GM12878 (cell line): ENCODE data around the gene LPGAT1. TPM values are rescaled to one million over a fixed set of nuclear protein-coding genes. Genes with fewer than 3 reads are reported as not detected.

Experiments
- ATAC-seq: fragments of 200-7000 bp; cut with Tn5 transposase; 3 replicates; pipeline ENCODE4 v1.9.1; 2020; ENCODE audit warnings: mild to moderate bottlenecking, moderate library complexity
- BruUV-seq: library from RNA; stranded (reverse); fragments of 400-500 nt; replicated peaks from 2 replicates; lab custom pipeline; 2021; lab: Mats Ljungman, UMichigan
- CTCF ChIA-PET: fragments of 300-600 bp; sonication (Branson Sonifier 250); formaldehyde crosslinking; extraction: SDS; loops from one replicate; lab custom pipeline; 2021; ENCODE audit warnings: inconsistent platforms; lab: Yijun Ruan, JAX
- POLR2A ChIA-PET: fragments of 350-600 bp; formaldehyde crosslinking; extraction: SDS; loops from one replicate; lab custom pipeline; 2021; ENCODE audit warnings: inconsistent platforms; lab: Charles Lee
- RAD21 ChIA-PET: fragments of 300-600 bp; sonication (Branson Sonifier 250); formaldehyde crosslinking; loops from one replicate; lab custom pipeline; 2023; ENCODE audit warnings: antibody characterized with exemption; ENCODE audit not compliant: unreplicated experiment; lab: Charles Lee
- SMC1A ChIA-PET: fragments of 300-600 bp; sonication (Branson Sonifier 250); formaldehyde crosslinking; loops from one replicate; lab custom pipeline; 2023; ENCODE audit not compliant: unreplicated experiment, uncharacterized antibody; lab: Charles Lee
- DNase-seq: peaks from one replicate; pipeline ENCODE4 v3.0.0-alpha.2; 2011; ENCODE audit warnings: low read depth, low spot score
- FAIRE-seq: peaks from 3 replicates; lab custom pipeline; 2011; peaks lifted over from hg19 to GRCh38; lab: Jason Lieb, UNC
- H2AFZ ChIP-seq: 2 replicates; pipeline ENCODE4 v1.6.0; 2011; ENCODE audit warnings: low read depth, low read length, control low read depth; ENCODE audit not compliant: control insufficient read depth
- H3K27ac ChIP-seq: 2 replicates; pipeline ENCODE4 v1.5.1; 2011; ENCODE audit warnings: control low read depth; ENCODE audit not compliant: control insufficient read depth, insufficient read depth
- H3K27me3 ChIP-seq, 2 experiments: replicated peaks in 1 of 2; 2 replicates each; pipeline versions ENCODE4 v1.6.0 to v1.6.1; 2011; ENCODE audit warnings: low read length in 1 of 2; ENCODE audit not compliant: control insufficient read depth in 2 of 2, insufficient read depth in 2 of 2
- H3K36me3 ChIP-seq, 2 experiments: 2 replicates each; pipeline ENCODE4 v1.5.1; 2011; ENCODE audit warnings: low read length in 1 of 2; ENCODE audit not compliant: control insufficient read depth in 2 of 2, insufficient read depth in 2 of 2
- H3K4me1 ChIP-seq: 2 replicates; pipeline ENCODE4 v1.6.1; 2011; ENCODE audit warnings: mild to moderate bottlenecking, low read length, moderate library complexity, mixed read lengths; ENCODE audit not compliant: control insufficient read depth, insufficient read depth
- H3K4me2 ChIP-seq: 2 replicates; pipeline ENCODE4 v1.6.0; 2011; ENCODE audit warnings: control low read depth; ENCODE audit not compliant: control insufficient read depth, insufficient read depth
- H3K4me3 ChIP-seq: fragments of 200-600 bp; sonication (generic); 2 replicates; pipeline ENCODE4 v1.5.1; 2016
- H3K79me2 ChIP-seq: 2 replicates; pipeline ENCODE4 v1.6.0; 2011; ENCODE audit warnings: low read length; ENCODE audit not compliant: control insufficient read depth, insufficient read depth
- H3K9ac ChIP-seq: 2 replicates; pipeline ENCODE4 v1.8.0; 2011; ENCODE audit warnings: low read length, control low read depth, mixed read lengths; ENCODE audit not compliant: control insufficient read depth, insufficient read depth
- H3K9me3 ChIP-seq: replicated peaks from 3 replicates; pipeline ENCODE4 v1.5.1; 2011; ENCODE audit warnings: mild to moderate bottlenecking, low read length; ENCODE audit not compliant: control insufficient read depth, insufficient read depth
- H4K20me1 ChIP-seq: 2 replicates; pipeline ENCODE4 v1.6.0; 2011; ENCODE audit not compliant: control insufficient read depth, insufficient read depth
- CHD4 ChIP-seq: fragments of 200-600 bp; sonication (generic); IDR thresholded peaks from 2 replicates; pipeline ENCODE4 v1.6.1; 2016; ENCODE audit warnings: mild to moderate bottlenecking
- E2F8 ChIP-seq: fragments of 450-650 bp; IDR thresholded peaks from 2 replicates; pipeline ENCODE4 v1.6.1; 2018; ENCODE audit warnings: mild to moderate bottlenecking, low read depth, moderate library complexity; ENCODE audit not compliant: partially characterized antibody
- HCFC1 ChIP-seq: fragments of 150-350 bp; IDR thresholded peaks from 2 replicates; pipeline ENCODE4 v1.6.1; 2014; ENCODE audit warnings: low read length
- IKZF1 ChIP-seq: fragments of 450-650 bp; conservative IDR thresholded peaks from 2 replicates; pipeline ENCODE4 v1.6.1; 2017; ENCODE audit warnings: antibody characterized with exemption, mild to moderate bottlenecking
- IKZF2 ChIP-seq, 2 experiments: fragments of 450-650 bp; IDR thresholded peaks; 2 replicates each; pipeline ENCODE4 v1.6.1; 2017; ENCODE audit warnings: mild to moderate bottlenecking in 2 of 2, moderate library complexity in 2 of 2
- MAX ChIP-seq: IDR thresholded peaks from 2 replicates; pipeline ENCODE4 v1.6.1; 2012; ENCODE audit warnings: low read depth, low read length, improper control_type of control experiment
- NFYB ChIP-seq: IDR thresholded peaks from 2 replicates; pipeline ENCODE4 v1.6.1; 2011; ENCODE audit warnings: low read depth, mild to moderate bottlenecking, low read length, improper control_type of control experiment, moderate library complexity; ENCODE audit not compliant: insufficient read depth
- NR2C2 ChIP-seq: IDR thresholded peaks from 2 replicates; pipeline ENCODE4 v1.6.1; 2011; ENCODE audit warnings: borderline replicate concordance, low read depth; ENCODE audit not compliant: control insufficient read depth, insufficient read length
- RB1 ChIP-seq: fragments of 450-650 bp; formaldehyde crosslinking; IDR thresholded peaks from 2 replicates; pipeline ENCODE4 v1.6.1; 2017; ENCODE audit warnings: mild to moderate bottlenecking, borderline replicate concordance
- RELA ChIP-seq: fragments of 450-650 bp; IDR thresholded peaks from 2 replicates; pipeline ENCODE4 v1.8.0; 2014; ENCODE audit warnings: borderline replicate concordance; ENCODE audit not compliant: partially characterized antibody
- SMARCA5 ChIP-seq: fragments of 450-650 bp; IDR thresholded peaks from 2 replicates; pipeline ENCODE4 v1.6.1; 2017; ENCODE audit warnings: mild to moderate bottlenecking
- SRF ChIP-seq, 2 experiments: IDR thresholded peaks; 2 replicates each; pipeline ENCODE4 v1.6.1; 2011; ENCODE audit warnings: low read depth in 2 of 2, low read length in 2 of 2, mild to moderate bottlenecking in 1 of 2, moderate library complexity in 1 of 2
- TARDBP ChIP-seq: IDR thresholded peaks from 2 replicates; pipeline ENCODE4 v1.6.1; 2016; ENCODE audit warnings: borderline replicate concordance
- YY1 ChIP-seq: IDR thresholded peaks from 2 replicates; pipeline ENCODE4 v1.6.1; 2011; ENCODE audit warnings: low read depth, mild to moderate bottlenecking, low read length
- WGBS: methylation state at CpG from one replicate; pipeline ENCODE4 v1.1.6; 2016; ENCODE audit warnings: low lambda C conversion rate; ENCODE audit not compliant: insufficient replicate concordance, insufficient coverage; ENCODE audit errors: missing lambda C conversion rate; 5-methylcytosine and 5-hydroxymethylcytosine counted together
- in situ Hi-C: fragments of 300-500 bp; cut with MboI; formaldehyde crosslinking; loops from 9 replicates; pipeline ENCODE4 v1.14.3; 2018; ENCODE audit warnings: mixed read lengths
- intact Hi-C: fragments of 100-400 bp; cut with micrococcal nuclease; formaldehyde crosslinking; loops from one replicate; pipeline ENCODE4 v1.14.2; 2022; ENCODE audit not compliant: unreplicated experiment
- polyA plus RNA-seq, 11 experiments: library from polyadenylated mRNA; depleted of rRNA in 4 of 11; unstranded in 6 of 11; stranded (reverse) in 5 of 11; fragments of >200 nt; fragmentation: Nextera tagmentation in 4 of 11; fragmentation: Illumina TruSeq in 1 of 11; extraction: Ambion mirVana in 4 of 11; extraction: Trizol in 1 of 11; gene quantifications; 1 replicate in 1 of 11; 2 replicates in 10 of 11; pipeline versions ENCODE4 v1.2.1 to v1.2.3, GENCODE V29; 2011 to 2016; ENCODE audit warnings: inconsistent platforms in 2 of 11, missing spikeins in 2 of 11, low read depth in 1 of 11
- total RNA-seq, 4 experiments: library from RNA; depleted of rRNA in 3 of 4; stranded (reverse); fragments of >200 nt in 3 of 4; fragmentation: Illumina TruSeq in 1 of 4; extraction: Trizol in 1 of 4; gene quantifications; 2 replicates each; pipeline versions ENCODE4 v1.2.1 to v1.2.3, GENCODE V29; 2013 to 2021

Gene LPGAT1
- total and polyA plus RNA-seq, 10 of the 15 experiments (the other 5 are each of a cell fraction or from before 2014, with no cell fraction given) = 5.8 to 40.6 (median 19.2) TPM

GRCh38 chr1:211783897-211784296 is 46.7 kb downstream of the LPGAT1 start:
- Histone ChIP-seq H3K9me3 (no peaks in the 10 kb centered on the region), H3K27me3 (no peaks in the 10 kb centered on the region), H3K27ac (no peak overlapping the region), H3K4me3 (no peak overlapping the region), H3K36me3 (peaks cover 0 to 2% of the 10 kb centered on the region in 2 experiments; a peak in 1 of 4 replicates), H3K4me1 (no peaks in the 10 kb centered on the region; the same call in none of the 2 replicates), H2AFZ (no peak overlapping the region), H4K20me1 (no peaks in the 10 kb centered on the region), H3K79me2 (no peaks in the 10 kb centered on the region; the same call in 1 of the 2 replicates), H3K4me2 (no peak overlapping the region), H3K9ac (no peak overlapping the region)
- POLR2A ChIA-PET = interaction anchor here (0.7 to 1.0 kb wide), 4 partner anchors 8 to 881 kb away, joined by 3 to 5 read pairs (median 4); no protein-coding TSS in a partner anchor
- no TSS peak for BruUV-seq
- 76% methylated on average over 1 of the region's 1 CpG for WGBS
- SMC1A ChIA-PET = interaction anchor here (1.1 to 2.6 kb wide), 7 partner anchors 9 to 187 kb away, joined by 3 to 11 read pairs (median 4); no protein-coding TSS in a partner anchor
- peak; percentile 96 for FAIRE-seq
- TF ChIP-seq SMARCA5 (no peak), MAX (no peak), IKZF1 (peak; percentile 45), YY1 (no peak), IKZF2 (IDR thresholded peaks at IDR 0.05) (peak; percentile 25 to 30; a peak in 2 of 4 replicates)
- intact Hi-C loops = no loop called here
- in situ Hi-C loops = no loop called here
- ATAC-seq = no peak
- no peak for DNase-seq
- RAD21 ChIA-PET = interaction anchor here (0.7 to 4.8 kb wide), 5 partner anchors 24 to 503 kb away, joined by 3 to 14 read pairs (median 4); no protein-coding TSS in a partner anchor
- CTCF ChIA-PET = interaction anchor here (1.0 to 2.7 kb wide), 4 partner anchors 22 to 85 kb away, joined by 3 to 9 read pairs (median 6); no protein-coding TSS in a partner anchor

- ChIA-PET RAD21 (interaction anchor here (1.4 to 4.8 kb wide), 2 partner anchors 34 to 85 kb away, joined by 5 to 14 read pairs; no protein-coding TSS in a partner anchor), CTCF (interaction anchor here (1.9 to 2.6 kb wide), 2 partner anchors 22 to 252 kb away, joined by 7 read pairs; partner anchors contain the start of genes DTL and INTS7)
- BruUV-seq = no TSS peak
- no peak for TF ChIP-seq RELA
- TF ChIP-seq HCFC1 = no peak
- TF ChIP-seq TARDBP = no peak
- no peak for TF ChIP-seq RB1
- TF ChIP-seq NFYB = no peak
- TF ChIP-seq SRF (IDR thresholded peaks at IDR 0.05; ENCODE audit: low read depth in 2 of 2, low read length in 2 of 2) = no peak
- no peak for TF ChIP-seq NR2C2
- no peak for TF ChIP-seq E2F8
- TF ChIP-seq CHD4 = no peak
These were observed 47.3 kb downstream of the LPGAT1 start for GRCh38 chr1:211783266-211783665.

More at GRCh38 chr1:211783266-211783665, 47.3 kb downstream of the LPGAT1 start:
- no peaks in the 10 kb centered on the region for H4K20me1 ChIP-seq
- FAIRE-seq = no peak
- H3K27ac ChIP-seq = no peak overlapping the region
- H3K4me3 ChIP-seq = no peak overlapping the region
- 98% methylated on average over 4 of the region's 4 CpGs for WGBS
- no peak overlapping the region for H2AFZ ChIP-seq
- no peaks in the 10 kb centered on the region for H3K9me3 ChIP-seq
- intact Hi-C loops (no loop called here), in situ Hi-C loops (no loop called here)
- H3K4me2 ChIP-seq = no peak overlapping the region
- H3K9ac ChIP-seq = no peak overlapping the region
- no peaks in the 10 kb centered on the region; the same call in 1 of the 2 replicates for H3K79me2 ChIP-seq
- ChIA-PET SMC1A (interaction anchor here (0.5 to 2.6 kb wide), 7 partner anchors 10 to 187 kb away, joined by 3 to 11 read pairs (median 3); no protein-coding TSS in a partner anchor), POLR2A (interaction anchor here (1.0 kb wide), 1 partner anchor 92 kb away, joined by 3 read pairs; no protein-coding TSS in a partner anchor)
- no peak for ATAC-seq
- H3K4me1 ChIP-seq = no peaks in the 10 kb centered on the region; the same call in none of the 2 replicates
- no peaks in the 10 kb centered on the region for H3K27me3 ChIP-seq
- H3K36me3 ChIP-seq = peaks cover 0 to 2% of the 10 kb centered on the region in 2 experiments; a peak in 1 of 4 replicates
- no peak for DNase-seq
